ENCODE results near the gene DYNLT5.

The DYNLT5 gene

GRCh38 chr1:66770694-66771093, 18.4 kb downstream of the DYNLT5 start:
- Histone ChIP-seq H3K14ac (ENCODE audit: low read length) (no peak overlapping the region), H2AK5ac (ENCODE audit: low read length) (no peak overlapping the region), H3K4me2 (ENCODE audit: low read length) (no peak overlapping the region), H3K9ac (ENCODE audit: low read length) (no peak overlapping the region), H3K36me3 (ENCODE audit: control insufficient read depth in 1 of 2, insufficient read depth in 2 of 2, low read length in 2 of 2) (no peaks in the 10 kb centered on the region), H3K9me3 (ENCODE audit: insufficient read depth, low read depth, low read length) (no peaks in the 10 kb centered on the region), H3K27me3 (ENCODE audit: insufficient read depth, low read length) (no peaks in the 10 kb centered on the region), H2AFZ (ENCODE audit: insufficient read depth, low read length, poor library complexity) (no peak overlapping the region), H2BK12ac (ENCODE audit: low read length) (no peak overlapping the region), H4K8ac (ENCODE audit: low read depth, low read length) (no peak overlapping the region), H4K12ac (ENCODE audit: low read depth, low read length) (no peak overlapping the region), H2BK5ac (ENCODE audit: low read depth, low read length, poor library complexity) (no peak overlapping the region), H3K79me2 (ENCODE audit: control insufficient read depth, insufficient read depth, low read length, poor library complexity) (no peaks in the 10 kb centered on the region), H3K79me1 (ENCODE audit: low read length) (no peaks in the 10 kb centered on the region), H3K4me3 (ENCODE audit: low read depth, low read length) (no peak overlapping the region), H3K4me1 (ENCODE audit: control insufficient read depth in 1 of 2, insufficient read depth in 2 of 2, low read length in 2 of 2) (no peaks in the 10 kb centered on the region), H2BK120ac (ENCODE audit: insufficient read depth, low read length, poor library complexity) (no peak overlapping the region), H3K27ac (ENCODE audit: low read depth, low read length) (no peak overlapping the region), H4K91ac (ENCODE audit: low read depth, low read length) (no peak overlapping the region), H3K4ac (ENCODE audit: low read depth, low read length) (no peak overlapping the region), H3K18ac (ENCODE audit: low read length) (no peak overlapping the region), H3K23ac (ENCODE audit: low read length) (no peak overlapping the region)
- no peak for DNase-seq
- WGBS (ENCODE audit: extremely low coverage, insufficient coverage, insufficient read length) = no CpG with 5 or more reads among the region's 4 CpGs

DNA sequence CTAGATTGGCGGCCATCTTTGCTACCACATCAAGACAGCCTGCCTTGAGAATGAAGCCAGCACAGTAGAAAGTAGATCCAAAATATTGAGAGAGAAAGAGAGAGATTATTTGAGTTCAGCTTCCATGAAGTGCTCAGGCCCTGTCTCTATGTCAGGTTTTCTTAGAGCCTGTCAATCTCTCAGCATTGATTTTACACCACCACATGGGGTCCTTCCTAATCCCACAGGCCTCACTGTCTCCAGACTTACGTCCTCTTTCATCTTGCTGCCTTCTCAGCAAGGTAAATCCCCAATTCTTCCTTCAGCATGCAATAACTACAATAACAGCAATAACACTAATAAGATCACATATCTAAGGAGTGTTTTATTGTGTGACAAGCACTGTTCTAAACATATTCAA, 21.0 kb downstream of the DYNLT5 start:
- no peaks in the 10 kb centered on the region for H3K36me3 ChIP-seq (ENCODE audit: control insufficient read depth in 1 of 2, insufficient read depth in 2 of 2, low read length in 2 of 2)
- H3K9me3 ChIP-seq (ENCODE audit: insufficient read depth, low read depth, low read length) = no peaks in the 10 kb centered on the region
- H3K18ac ChIP-seq (ENCODE audit: low read length) = no peak overlapping the region
- no peak overlapping the region for H2BK5ac ChIP-seq (ENCODE audit: low read depth, low read length, poor library complexity)
- no peak overlapping the region for H3K23ac ChIP-seq (ENCODE audit: low read length)
- H2AFZ ChIP-seq (ENCODE audit: insufficient read depth, low read length, poor library complexity) = no peak overlapping the region
- no peak overlapping the region for H4K12ac ChIP-seq (ENCODE audit: low read depth, low read length)
- WGBS (ENCODE audit: extremely low coverage, insufficient coverage, insufficient read length) = no CpG with 5 or more reads among the region's 2 CpGs
- no peak overlapping the region for H2BK12ac ChIP-seq (ENCODE audit: low read length)
- no peak overlapping the region for H3K9ac ChIP-seq (ENCODE audit: low read length)
- no peaks in the 10 kb centered on the region for H3K27me3 ChIP-seq (ENCODE audit: insufficient read depth, low read length)
- DNase-seq = no peak
- H2AK5ac ChIP-seq (ENCODE audit: low read length) = no peak overlapping the region
- no peak overlapping the region for H2BK120ac ChIP-seq (ENCODE audit: insufficient read depth, low read length, poor library complexity)
- no peak overlapping the region for H3K4me2 ChIP-seq (ENCODE audit: low read length)
- no peak overlapping the region for H3K14ac ChIP-seq (ENCODE audit: low read length)
- H4K8ac ChIP-seq (ENCODE audit: low read depth, low read length) = no peak overlapping the region
- no peak overlapping the region for H4K91ac ChIP-seq (ENCODE audit: low read depth, low read length)
- no peaks in the 10 kb centered on the region for H3K79me1 ChIP-seq (ENCODE audit: low read length)
- H3K4me3 ChIP-seq (ENCODE audit: low read depth, low read length) = no peak overlapping the region
- no peak overlapping the region for H3K4ac ChIP-seq (ENCODE audit: low read depth, low read length)
- no peaks in the 10 kb centered on the region for H3K79me2 ChIP-seq (ENCODE audit: control insufficient read depth, insufficient read depth, low read length, poor library complexity)
- no peak overlapping the region for H3K27ac ChIP-seq (ENCODE audit: low read depth, low read length)
- no peaks in the 10 kb centered on the region for H3K4me1 ChIP-seq (ENCODE audit: control insufficient read depth in 1 of 2, insufficient read depth in 2 of 2, low read length in 2 of 2)

- H3K27ac ChIP-seq (ENCODE audit: low read depth, low read length) = no peak overlapping the region
- H4K8ac ChIP-seq (ENCODE audit: low read depth, low read length) = no peak overlapping the region
- no peak overlapping the region for H3K4ac ChIP-seq (ENCODE audit: low read depth, low read length)
- H3K9ac ChIP-seq (ENCODE audit: low read length) = no peak overlapping the region
- no peak overlapping the region for H2BK5ac ChIP-seq (ENCODE audit: low read depth, low read length, poor library complexity)
- no peak overlapping the region for H3K18ac ChIP-seq (ENCODE audit: low read length)
- H3K14ac ChIP-seq (ENCODE audit: low read length) = no peak overlapping the region
- WGBS (ENCODE audit: extremely low coverage, insufficient coverage, insufficient read length) = 100% methylated on average over 2 of the region's 2 CpGs
- no peak for DNase-seq
- H3K4me1 ChIP-seq (ENCODE audit: control insufficient read depth in 1 of 2, insufficient read depth in 2 of 2, low read length in 2 of 2) = no peaks in the 10 kb centered on the region
- no peaks in the 10 kb centered on the region for H3K9me3 ChIP-seq (ENCODE audit: insufficient read depth, low read depth, low read length)
- no peak overlapping the region for H3K23ac ChIP-seq (ENCODE audit: low read length)
- no peak overlapping the region for H3K4me3 ChIP-seq (ENCODE audit: low read depth, low read length)
- H2BK120ac ChIP-seq (ENCODE audit: insufficient read depth, low read length, poor library complexity) = no peak overlapping the region
- H2BK12ac ChIP-seq (ENCODE audit: low read length) = no peak overlapping the region
- no peak overlapping the region for H2AK5ac ChIP-seq (ENCODE audit: low read length)
- H3K79me1 ChIP-seq (ENCODE audit: low read length) = no peaks in the 10 kb centered on the region
- no peak overlapping the region for H4K12ac ChIP-seq (ENCODE audit: low read depth, low read length)
- H2AFZ ChIP-seq (ENCODE audit: insufficient read depth, low read length, poor library complexity) = no peak overlapping the region
- no peaks in the 10 kb centered on the region for H3K36me3 ChIP-seq (ENCODE audit: control insufficient read depth in 1 of 2, insufficient read depth in 2 of 2, low read length in 2 of 2)
- no peaks in the 10 kb centered on the region for H3K27me3 ChIP-seq (ENCODE audit: insufficient read depth, low read length)
- H4K91ac ChIP-seq (ENCODE audit: low read depth, low read length) = no peak overlapping the region
- H3K79me2 ChIP-seq (ENCODE audit: control insufficient read depth, insufficient read depth, low read length, poor library complexity) = no peaks in the 10 kb centered on the region
- H3K4me2 ChIP-seq (ENCODE audit: low read length) = no peak overlapping the region
Observed at GRCh38 chr1:66774438-66774837, 22.2 kb downstream of the DYNLT5 start.

DNA sequence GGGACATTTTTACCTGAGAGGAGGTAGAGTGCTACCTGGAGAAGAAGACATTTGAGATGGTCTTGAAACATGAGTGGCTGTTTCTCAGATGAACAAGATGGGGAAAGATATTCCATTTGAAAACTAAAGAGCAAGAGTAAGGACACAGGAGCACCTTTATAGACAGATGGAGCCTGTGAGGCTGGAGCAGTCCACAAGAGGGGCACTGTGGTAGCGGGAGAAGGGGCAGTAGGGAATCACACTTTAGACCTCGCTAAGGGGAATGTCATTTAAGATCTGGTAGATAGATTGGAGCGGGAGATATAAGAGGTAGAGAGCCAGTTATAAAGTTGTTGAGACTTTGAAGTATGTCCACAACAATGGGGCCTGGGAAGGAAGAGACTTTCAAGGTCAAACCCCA, 23.4 kb downstream of the DYNLT5 start:
- H3K79me1 ChIP-seq (ENCODE audit: low read length) = no peaks in the 10 kb centered on the region
- H3K27me3 ChIP-seq (ENCODE audit: insufficient read depth, low read length) = no peaks in the 10 kb centered on the region
- H3K79me2 ChIP-seq (ENCODE audit: control insufficient read depth, insufficient read depth, low read length, poor library complexity) = no peaks in the 10 kb centered on the region
- H4K8ac ChIP-seq (ENCODE audit: low read depth, low read length) = no peak overlapping the region
- H3K23ac ChIP-seq (ENCODE audit: low read length) = no peak overlapping the region
- H2AFZ ChIP-seq (ENCODE audit: insufficient read depth, low read length, poor library complexity) = no peak overlapping the region
- H3K4me1 ChIP-seq (ENCODE audit: control insufficient read depth in 1 of 2, insufficient read depth in 2 of 2, low read length in 2 of 2) = no peaks in the 10 kb centered on the region
- no peak overlapping the region for H4K12ac ChIP-seq (ENCODE audit: low read depth, low read length)
- no peak overlapping the region for H4K91ac ChIP-seq (ENCODE audit: low read depth, low read length)
- H2BK12ac ChIP-seq (ENCODE audit: low read length) = no peak overlapping the region
- H3K4ac ChIP-seq (ENCODE audit: low read depth, low read length) = no peak overlapping the region
- H3K9me3 ChIP-seq (ENCODE audit: insufficient read depth, low read depth, low read length) = no peaks in the 10 kb centered on the region
- H3K14ac ChIP-seq (ENCODE audit: low read length) = no peak overlapping the region
- H3K36me3 ChIP-seq (ENCODE audit: control insufficient read depth in 1 of 2, insufficient read depth in 2 of 2, low read length in 2 of 2) = no peaks in the 10 kb centered on the region
- H2AK5ac ChIP-seq (ENCODE audit: low read length) = no peak overlapping the region
- H2BK5ac ChIP-seq (ENCODE audit: low read depth, low read length, poor library complexity) = no peak overlapping the region
- H3K4me3 ChIP-seq (ENCODE audit: low read depth, low read length) = no peak overlapping the region
- H3K18ac ChIP-seq (ENCODE audit: low read length) = no peak overlapping the region
- no peak for DNase-seq
- no peak overlapping the region for H2BK120ac ChIP-seq (ENCODE audit: insufficient read depth, low read length, poor library complexity)
- no peak overlapping the region for H3K4me2 ChIP-seq (ENCODE audit: low read length)
- no peak overlapping the region for H3K27ac ChIP-seq (ENCODE audit: low read depth, low read length)
- WGBS (ENCODE audit: extremely low coverage, insufficient coverage, insufficient read length) = 100% methylated on average over 1 of the region's 3 CpGs
- no peak overlapping the region for H3K9ac ChIP-seq (ENCODE audit: low read length)
